HG02943 (cell line): ENCODE measurements around the gene PTDSS2.
A peak's percentile ranks its signal among the peaks of the same experiment; 100 is the strongest.
"Not testable (repeated sequence)": the region's sequence is repeated elsewhere in the genome, so short reads cannot be mapped to it uniquely, and the experiment has no call there.

Experiments used
- ATAC-seq: cut with Tn5 transposase; IDR thresholded peaks from one replicate; pipeline ENCODE4 v1.9.1; 2021; ENCODE audit warnings: mild to moderate bottlenecking, low read depth, moderate library complexity; ENCODE audit not compliant: unreplicated experiment

Gene PTDSS2

DNA sequence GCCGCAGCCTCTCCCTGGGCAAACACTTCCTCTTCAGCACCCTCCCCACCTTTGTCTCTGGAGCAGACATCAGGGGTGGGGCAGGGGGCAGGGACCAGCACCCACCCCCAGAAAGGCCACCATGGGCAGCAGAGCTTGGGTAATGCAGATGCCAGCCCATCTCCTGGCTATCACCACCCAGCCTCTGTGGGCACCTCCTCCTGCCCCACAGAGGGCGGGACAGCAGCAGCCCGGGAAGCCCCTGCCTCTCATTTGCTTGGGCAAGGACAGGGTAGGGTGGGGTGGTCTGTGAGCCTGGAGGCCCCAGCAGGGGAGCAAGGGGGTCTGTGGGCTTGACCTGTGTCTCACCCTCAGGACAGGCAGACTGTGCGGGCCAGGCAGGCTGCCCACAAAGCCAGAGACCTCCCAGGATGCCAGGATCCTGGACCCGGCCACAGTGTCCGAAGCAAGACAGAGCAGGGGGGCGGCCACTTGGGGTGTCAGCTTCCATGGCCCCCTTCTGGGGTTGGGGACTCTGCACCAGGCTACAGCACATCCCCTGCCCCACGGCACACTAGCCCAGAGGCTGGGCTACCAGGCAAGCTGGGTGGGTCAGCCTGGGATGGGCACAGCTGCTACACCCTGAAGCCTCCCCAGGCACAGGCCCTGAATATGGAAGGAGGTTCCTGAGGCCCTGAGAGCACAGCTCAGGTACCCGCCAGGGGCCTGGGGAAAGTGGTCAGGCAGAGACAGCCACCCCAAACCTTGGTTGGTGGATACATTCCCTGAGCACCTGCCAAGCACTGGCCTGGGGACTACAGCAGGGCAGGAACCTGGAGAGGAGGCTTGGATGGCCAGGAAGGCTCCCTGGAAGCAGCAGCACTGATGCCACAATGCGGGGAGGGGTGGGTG is 52.5 kb downstream of the PTDSS2 start:
- no peak for ATAC-seq

DNA sequence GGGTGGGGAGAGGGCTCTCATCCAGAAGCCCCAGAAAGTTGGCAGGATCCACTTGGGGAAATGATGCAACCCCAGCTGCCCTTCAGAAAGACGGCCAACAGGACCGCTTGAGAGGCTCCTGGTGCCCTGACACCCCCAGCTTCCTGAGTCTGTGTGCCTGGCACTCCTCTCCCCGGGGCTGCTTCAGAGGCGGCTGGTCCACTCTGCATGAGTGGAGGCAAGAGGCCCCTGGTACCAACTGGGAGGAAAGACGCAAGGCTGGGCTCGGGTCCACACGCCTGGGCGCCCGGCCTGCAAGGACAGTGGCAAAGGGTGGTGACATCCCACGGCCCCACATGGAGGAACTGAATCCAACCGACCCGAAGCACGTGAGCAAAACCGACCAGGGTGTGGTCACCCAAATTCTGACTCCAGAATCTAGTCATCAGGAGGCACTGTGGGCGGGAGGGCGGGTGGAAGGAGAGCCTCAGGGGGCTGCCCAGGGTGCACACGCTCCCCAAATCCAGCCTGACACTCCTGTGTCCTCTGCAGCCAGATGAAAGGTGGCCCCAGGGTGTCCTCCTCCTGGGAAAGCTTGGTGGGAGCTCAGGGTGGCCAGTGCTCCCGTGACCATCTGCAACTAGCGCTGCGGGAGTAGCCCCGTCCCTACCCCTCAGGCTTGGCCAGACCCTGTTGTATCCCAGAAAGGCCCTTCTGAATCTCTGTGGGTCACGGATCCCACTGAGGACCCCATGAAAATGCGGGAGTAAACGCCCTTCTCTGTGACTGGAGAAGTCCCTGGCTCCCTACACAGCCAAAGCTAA is 53.3 kb downstream of the PTDSS2 start:
- ATAC-seq: no peak

DNA sequence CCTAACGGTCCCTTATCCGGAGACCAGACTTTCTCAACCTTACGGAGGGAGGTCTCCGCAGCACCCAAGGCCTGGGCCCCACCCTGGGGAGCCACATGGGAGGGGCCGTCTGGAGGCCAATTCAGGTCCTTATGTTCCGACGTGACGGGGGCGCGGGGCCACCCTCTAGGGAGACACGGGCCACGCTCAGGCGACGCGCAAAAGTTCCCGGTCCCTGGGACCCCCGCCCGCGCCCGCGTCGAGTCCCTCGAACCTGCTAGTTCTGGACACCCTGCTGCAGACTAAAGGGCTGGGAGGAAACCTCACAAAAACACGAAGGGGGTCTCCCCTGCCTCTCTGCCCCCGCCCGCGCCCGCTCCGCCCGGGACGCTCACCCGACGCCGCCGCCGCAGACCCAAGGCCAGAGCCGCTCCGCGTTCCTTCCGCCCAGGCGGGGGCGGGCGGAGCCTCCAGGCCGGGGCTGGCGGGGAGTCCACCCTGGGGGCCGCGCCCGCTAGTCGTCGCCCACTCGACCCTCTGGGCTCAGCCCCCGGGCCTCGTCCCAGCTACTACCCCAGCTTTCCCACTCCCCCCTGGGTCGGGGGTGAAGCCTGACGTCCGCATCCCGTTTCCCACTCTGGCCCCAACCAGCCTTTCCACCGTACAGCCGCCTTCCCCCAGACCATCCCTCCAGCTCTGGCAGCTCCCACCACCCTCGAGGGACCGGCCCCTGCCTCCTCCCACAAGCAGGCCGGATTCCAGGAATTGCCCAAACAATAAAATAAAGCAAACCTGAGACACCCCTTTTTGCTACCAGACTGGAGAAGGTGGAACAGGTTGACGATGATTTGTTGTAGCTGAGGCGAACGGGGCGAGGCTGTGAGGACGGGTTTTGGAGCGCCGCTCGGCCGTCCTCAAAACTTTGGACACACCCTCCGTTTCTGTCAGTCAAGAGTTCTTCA is 54.2 kb downstream of the PTDSS2 start:
- no peak for ATAC-seq

DNA sequence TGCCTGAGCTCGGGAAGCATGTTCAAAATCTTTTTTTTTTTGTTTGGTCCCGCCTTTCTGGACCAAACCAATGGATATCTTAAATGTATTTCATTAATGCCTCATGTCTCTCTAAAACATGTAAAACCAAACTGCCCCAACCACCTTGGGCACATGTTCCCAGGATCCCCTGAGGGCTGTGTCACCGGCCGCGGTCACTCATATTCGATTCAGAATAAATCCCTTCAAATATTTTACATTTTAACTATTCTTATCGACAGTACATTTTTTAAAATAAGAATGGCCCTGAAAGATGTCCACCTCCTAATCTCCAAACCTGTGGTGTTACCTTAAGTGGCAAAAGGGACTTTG is 54.9 kb downstream of the PTDSS2 start:
- ATAC-seq: no peak

DNA sequence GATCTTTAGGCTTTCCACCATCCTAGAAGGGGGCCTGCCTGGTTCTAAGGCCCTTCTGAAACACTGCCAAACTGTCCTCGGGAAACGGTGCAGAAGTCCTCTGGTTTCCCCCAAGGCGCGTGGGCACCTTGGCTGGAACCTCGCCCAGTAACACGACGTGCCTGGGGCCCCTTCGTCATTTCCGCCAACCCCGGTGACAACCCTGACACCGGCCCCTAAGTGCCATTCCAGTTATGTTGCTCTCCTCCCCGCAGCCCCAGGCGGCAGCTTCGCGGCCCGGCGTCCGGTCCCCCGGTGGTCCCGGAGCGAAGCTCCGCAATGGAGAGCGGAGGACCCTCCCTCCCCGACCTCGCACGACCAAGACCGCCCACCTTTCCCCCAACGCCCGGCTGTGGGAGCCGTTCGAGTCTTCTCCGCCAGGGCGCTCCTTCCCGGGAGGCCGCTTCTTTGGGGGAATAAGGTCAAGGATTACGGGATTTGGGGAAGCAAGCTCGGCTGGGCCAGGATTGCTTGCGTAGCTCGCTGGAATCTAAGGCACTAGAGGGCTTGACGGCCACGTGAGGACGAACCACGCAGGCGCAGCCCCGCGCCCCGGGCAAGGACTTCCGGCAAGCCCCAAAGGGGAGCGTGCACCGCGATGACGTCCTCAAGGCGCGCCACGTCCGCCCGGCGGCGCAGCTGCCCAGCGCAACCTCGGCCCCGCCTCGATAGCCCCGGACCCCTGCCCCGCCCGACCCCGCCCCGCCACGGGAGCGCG is 56.3 kb downstream of the PTDSS2 start:
- ATAC-seq: peak; percentile 72

DNA sequence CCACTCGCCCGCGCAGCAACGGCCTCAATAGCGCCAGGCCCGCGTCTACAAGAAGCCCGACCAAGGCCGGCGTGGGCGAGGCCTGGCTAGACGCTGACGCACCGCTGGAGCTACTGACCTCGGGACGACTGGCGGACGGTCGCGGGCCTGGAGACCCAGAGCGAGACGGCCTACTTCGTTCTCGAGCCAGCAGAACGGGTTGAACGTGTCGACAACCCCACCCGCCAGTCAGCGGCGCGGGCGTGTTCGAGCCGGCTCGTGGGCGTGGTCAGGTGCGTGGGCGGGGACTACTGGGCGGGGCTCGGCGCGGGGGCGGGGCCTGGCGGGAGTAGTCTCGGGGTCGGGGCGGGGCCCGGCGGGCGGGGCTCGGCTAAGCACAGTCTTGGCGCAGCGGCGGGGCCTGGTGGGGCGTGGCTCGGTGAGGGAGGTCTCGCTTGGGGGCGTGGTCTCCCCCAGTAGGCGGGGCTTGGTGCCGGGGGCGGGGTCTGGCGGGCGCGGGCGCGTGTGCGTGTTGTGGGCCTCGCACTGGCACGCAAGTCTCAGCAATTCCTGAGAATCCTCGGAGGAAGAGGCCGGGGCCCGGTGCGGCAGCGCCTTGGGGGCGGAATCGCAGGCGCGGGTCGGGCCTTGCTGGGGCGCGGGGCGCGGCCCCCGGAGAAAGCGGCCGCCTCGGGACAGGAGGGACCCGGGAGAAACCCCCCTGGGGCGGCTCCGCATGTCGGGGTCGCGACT is 57.1 kb downstream of the PTDSS2 start, which contains the start of gene RNH1:
Gene RNH1, minus strand, starts transcription at position 248 of the 732 bp plus-strand sequence. CDS start 5,080 bp downstream, outside the sequence.
- ATAC-seq: peak; percentile 47

DNA sequence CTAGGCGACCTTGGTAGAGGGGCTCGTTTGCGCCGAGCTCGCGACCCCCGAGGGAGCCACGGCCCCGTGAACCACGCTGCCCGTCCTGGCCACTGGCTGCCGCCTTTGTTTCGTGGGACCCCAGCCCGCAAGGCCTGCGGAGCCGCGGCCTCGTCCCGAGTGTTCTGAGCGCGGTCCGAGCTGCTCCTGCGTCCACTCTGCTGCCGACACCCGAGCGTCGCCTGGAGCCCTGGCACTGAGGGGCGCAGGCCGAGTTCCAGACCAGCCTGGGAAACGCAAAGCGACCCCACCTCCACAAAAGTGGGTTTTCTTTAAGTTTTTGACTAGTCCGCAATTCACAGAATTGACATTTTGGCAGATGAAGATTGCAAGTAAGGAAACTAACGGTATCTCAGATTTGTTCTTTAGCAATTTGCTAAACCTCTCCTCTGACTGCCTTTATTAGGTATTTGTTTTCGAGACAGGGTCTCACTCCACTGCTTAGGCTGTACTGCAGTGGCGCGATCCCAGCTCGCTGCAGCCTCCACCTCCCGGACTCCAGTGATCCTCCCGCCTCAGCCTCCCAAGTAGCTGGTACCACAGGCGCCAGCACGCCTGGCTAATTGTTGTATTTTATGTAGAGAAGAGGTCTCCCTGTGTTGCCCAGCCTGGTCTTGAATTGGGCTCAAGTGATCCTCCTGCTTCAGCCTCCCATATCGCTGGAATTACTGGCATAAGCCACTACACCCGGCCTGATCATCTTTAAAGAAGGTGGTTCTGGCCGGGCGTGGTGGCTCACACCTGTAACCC is 57.8 kb downstream of the PTDSS2 start:
- no peak for ATAC-seq

DNA sequence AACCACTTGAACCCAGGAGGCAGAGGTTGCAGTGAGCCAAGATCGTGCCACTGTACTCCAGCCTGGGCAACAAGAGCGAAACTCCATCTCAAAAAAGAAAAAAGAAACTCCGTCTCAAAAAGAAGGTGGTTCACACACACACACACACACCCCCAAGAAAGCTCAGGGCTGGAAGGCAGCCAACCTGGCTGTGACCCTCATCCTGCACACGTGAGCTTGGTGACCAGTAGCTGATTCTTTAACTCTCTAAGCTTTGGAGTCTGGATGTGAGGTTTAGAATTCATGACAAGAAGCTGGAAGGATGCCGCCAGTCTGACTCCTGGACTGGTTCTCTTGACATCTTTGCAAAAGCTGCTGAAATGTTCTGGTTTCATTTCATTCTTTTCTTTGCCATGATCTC is 58.9 kb downstream of the PTDSS2 start:
- ATAC-seq: no peak

DNA sequence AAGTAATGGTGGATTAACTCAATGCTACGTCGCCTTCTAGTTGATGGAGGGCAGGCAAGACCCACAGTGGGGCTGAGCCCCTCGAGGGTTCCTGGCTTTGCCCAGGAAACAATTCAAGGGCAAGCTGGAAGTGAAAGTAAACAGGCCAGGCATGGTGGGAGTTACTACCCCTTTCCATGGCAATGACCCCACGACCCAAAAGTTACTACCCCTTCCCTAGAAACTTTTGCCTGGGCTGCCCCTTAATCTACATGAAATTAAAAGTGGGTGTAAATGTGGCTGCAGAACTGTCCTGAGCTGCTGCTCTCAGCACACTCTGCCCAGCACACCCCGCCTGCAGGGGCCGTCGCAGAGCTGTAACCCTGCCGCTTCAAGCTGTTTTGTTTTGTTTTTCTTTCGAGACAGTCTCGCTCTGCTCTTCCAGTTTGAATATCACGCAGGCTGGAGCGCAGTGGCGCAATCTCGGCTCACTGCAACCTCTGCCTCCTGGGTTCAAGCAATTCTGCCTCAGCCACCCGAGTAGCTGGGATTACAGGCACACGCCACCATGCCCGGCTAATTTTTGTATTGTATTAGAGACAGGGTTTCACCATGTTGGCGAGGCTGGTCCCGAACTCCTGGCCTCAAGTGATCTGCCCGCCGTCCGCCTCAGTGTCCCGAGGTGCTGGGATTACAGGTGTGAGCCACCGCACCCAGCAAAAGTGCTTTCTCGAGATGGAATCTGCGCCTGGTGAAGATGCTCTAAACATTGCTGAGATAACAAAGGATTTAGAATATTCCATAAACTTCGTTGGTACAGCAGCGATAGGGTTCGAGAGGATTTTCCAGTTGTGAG is 62.9 kb downstream of the PTDSS2 start:
- ATAC-seq: no peak

DNA sequence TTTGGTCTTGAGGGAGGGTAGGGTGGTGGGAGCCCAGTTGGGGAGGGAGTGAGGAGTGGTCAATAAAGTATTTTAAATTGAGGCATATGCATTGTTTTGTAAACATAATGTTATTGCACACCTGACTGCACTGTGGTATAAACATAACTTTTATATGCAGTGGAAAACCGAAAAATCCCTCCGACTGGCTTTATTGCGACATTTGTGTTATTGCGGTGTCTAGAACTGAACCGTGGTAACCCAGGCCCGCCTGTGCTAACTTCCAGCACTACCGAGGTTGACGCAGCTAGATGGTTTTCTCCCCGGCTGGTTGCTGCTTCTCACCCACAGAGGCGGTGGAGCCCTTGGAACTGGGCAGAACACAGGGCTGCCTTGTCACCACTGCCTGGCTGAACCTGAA is 64.5 kb downstream of the PTDSS2 start:
- no peak for ATAC-seq

DNA sequence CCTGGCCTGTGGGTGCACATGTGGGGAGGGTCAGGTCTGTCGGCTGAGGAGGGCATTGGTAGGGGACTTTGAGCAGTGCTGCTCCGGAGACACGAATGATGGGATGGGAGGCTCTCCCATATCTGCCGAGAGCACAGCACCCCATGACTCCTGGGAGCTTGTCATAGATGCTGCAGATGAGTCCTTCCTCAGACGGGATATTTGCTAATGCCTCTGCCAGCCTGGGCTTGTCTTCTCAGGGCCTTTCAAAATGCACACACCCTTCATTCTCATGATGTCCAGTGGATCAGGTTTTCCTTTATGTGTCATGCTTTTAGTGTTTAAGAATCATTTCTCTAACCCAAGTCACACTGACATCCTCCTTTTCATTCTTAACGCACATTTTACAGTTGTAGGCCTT is 65.1 kb downstream of the PTDSS2 start:
- ATAC-seq: no peak

DNA sequence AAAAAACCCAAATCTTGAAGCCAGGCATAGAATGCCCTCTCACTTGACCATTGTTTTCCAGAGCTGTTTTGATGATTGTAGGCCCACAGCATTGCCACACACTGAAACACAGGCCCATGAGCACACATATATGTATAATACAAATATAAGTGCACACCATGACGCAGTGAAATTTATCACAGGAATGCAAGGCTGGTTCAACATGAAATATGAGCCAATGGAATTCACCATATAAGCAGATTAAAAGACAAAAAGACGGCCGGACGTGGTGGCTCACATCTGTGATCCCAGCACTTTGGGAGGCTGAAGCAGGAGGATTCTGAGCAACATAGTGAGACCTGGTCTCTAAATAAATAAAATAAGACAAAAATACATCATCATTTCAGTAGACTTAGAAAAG is 66.3 kb downstream of the PTDSS2 start:
- ATAC-seq: no peak

DNA sequence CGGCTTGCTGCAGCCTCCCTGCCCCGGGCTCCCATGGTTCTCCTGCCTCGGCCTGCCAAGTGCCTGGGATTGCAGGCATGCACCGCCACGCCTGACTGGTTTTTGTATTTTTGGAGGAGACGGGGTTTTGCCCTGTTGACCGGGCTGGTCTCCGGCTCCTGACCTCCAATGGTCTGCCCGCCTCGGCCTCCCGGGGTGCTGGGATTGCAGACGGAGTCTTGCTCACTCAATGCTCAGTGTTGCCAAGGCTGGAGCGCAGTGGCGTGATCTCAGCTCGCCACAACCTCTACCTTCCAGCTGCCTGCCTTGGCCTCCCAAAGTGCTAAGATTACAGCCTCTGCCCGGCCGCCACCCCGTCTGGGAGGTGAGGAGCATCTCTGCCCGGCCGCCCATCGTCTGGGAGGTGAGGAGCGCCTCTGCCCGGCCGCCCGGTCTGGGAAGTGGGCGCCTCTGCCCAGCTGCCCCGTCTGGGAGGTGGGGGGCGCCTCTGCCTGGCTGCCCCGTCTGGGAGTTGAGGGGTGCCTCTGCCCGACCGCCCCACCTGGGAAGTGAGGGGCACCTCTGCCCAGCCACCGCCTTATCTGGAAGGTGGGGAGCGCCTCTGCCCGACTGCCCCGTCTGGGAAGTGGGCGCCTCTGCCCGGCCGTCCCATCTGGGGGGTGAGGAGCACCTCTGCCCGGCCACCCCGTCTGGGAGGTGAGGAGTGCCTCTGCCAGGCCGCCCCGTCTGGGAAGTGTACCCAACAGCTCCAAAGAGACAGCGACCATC is 67.0 kb downstream of the PTDSS2 start:
- not testable (repeated sequence) for ATAC-seq

DNA sequence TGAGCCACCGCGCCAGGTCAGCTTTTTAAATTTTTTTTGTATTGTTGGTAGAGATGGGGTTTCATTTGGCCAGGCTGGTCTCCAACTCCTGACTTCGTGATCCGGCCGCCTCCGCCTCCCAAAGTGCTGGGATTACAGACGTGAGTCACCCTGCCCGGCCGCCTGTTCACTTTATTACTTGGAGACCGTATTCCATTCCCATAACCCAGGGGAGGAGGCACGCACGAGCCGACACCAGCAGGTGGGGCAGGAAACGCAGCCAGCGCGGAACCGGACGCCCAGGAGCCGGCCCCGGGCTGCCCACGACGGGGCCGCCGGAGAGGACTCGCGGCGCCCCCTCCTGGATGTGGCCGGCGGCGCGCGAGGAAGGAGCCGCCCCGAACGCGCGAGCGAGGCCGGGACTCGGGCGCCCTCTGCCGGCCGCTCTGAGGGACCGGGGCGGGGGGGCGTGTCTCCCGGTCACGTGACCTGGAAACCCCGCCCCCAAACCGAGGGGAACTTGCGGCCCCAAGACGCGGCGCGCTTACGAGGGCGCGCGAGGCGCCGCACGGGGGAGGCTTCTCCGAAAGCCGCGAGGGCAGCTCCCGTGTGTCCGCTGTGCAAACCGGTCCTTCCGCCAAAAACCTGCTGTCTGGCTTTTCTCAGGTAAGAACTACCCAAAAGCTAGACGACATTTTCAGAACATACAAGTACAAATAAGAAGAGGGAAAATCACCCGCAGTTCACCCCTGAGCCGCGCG is 68.6 kb downstream of the PTDSS2 start:
- ATAC-seq: no peak

DNA sequence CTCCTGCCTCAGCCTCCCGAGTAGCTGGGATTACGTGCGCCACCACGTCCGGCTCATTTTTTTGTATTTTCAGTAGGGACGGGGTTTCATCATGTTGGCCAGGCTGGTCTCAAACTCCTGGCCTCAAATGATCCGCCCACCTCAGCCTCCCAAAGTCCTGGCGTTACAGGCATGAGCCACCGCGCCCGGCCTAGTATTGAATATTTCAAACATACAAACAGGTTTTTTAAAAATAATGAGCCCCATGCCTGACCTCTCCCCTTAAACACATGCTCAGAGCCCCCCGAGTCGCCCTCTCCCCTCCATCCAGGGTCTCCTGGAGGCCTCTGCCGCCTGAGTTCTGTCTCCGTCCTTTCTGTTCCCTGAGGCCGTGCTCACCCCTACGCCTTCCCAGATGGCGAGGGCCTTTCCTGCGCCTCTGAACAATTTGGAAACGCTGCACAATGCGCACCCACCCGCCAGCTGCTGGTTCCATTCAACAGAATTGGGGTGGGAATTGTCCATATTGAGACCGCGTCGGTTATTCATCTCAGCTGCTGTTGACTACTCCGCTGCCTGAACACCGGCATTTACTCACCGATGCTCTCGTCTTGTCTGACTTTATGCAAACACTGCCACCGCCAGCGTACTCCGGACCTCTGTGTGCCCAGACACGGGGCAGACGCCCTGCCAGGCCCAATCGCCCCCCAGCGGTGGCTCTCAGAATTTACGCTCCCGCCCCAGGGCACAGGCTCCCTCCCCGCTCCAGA is 70.5 kb downstream of the PTDSS2 start:
- no peak for ATAC-seq
